H1 (cell line): ENCODE data around the gene LDLRAD4. TPM values are rescaled to one million over a fixed set of nuclear protein-coding genes. Genes with fewer than 3 reads are reported as not detected.

Source experiments
- CHD7 ChIP-seq: fragments of 300-600 bp; sonication (generic); IDR thresholded peaks from 2 replicates; pipeline ENCODE4 v1.7.1; 2012; ENCODE audit warnings: low read length, moderate library complexity, mild to moderate bottlenecking, inconsistent platforms; ENCODE audit not compliant: insufficient replicate concordance
- CTCF ChIP-seq, 3 experiments: IDR thresholded peaks; 1 replicate in 2 of 3; 2 replicates in 1 of 3; pipeline versions ENCODE4 v1.5.1 to v1.6.1; 2011; ENCODE audit warnings: low read length in 3 of 3, mild to moderate bottlenecking in 3 of 3, inconsistent platforms in 2 of 3, low read depth in 1 of 3, moderate library complexity in 1 of 3; ENCODE audit not compliant: insufficient read depth in 1 of 3; ENCODE audit errors: control extremely low read depth in 1 of 3
- polyA plus RNA-seq, 7 experiments: library from polyadenylated mRNA; depleted of rRNA in 3 of 7; stranded (reverse) in 5 of 7; unstranded in 2 of 7; fragments of >200 nt in 5 of 7; fragments of 200-250 nt in 2 of 7; gene quantifications; 1 replicate in 5 of 7; 2 replicates in 1 of 7; 4 replicates in 1 of 7; pipeline versions ENCODE4 v1.2.1 to v1.2.3, GENCODE V29; 2011 to 2013; ENCODE audit warnings: missing spikeins in 2 of 7, mixed read lengths in 2 of 7
- total RNA-seq: library from RNA; stranded (reverse); fragmentation: NEBNext Ultra II Directional; extraction: Animal tissue kit (Norgen Biotek cat#: 25700); gene quantifications from 2 replicates; pipeline ENCODE4 v1.2.1, GENCODE V29; 2021

The LDLRAD4 gene
- total and polyA plus RNA-seq, 2 of the 8 experiments (the other 6 are each of a cell fraction or from before 2014, with no cell fraction given): 0.77 to 1.4 TPM

GRCh38 chr18:13302457-13303225, 84.1 kb downstream of the LDLRAD4 start (continued):
- no peak for TF ChIP-seq CHD7
- TF ChIP-seq CTCF (IDR thresholded peaks at IDR 0.05; ENCODE audit: control extremely low read depth in 1 of 3, insufficient read depth in 1 of 3, low read depth in 1 of 3, low read length in 3 of 3): peak in 2 of 3 experiments; percentile 4 to 12; a peak in 3 of 4 replicates
